WTC11 (cell line): ENCODE measurements around the gene BMP10. TPM values are rescaled to one million over a fixed set of nuclear protein-coding genes. Genes with fewer than 3 reads are reported as not detected.

Experiments used
- ATAC-seq: fragments of 200-7000 bp; cut with Tn5 transposase; 2 replicates; pipeline ENCODE4 v1.10.0; 2021; ENCODE audit warnings: mild to moderate bottlenecking, moderate library complexity
- CTCF ChIA-PET: fragments of 300-600 bp; sonication (Branson Sonifier 250); formaldehyde crosslinking; loops from one replicate; lab custom pipeline; 2021; ENCODE audit warnings: antibody characterized with exemption; lab: Charles Lee
- POLR2A ChIA-PET: fragments of 350-600 bp; sonication (Branson Sonifier 250); formaldehyde crosslinking; loops from one replicate; lab custom pipeline; 2021; ENCODE audit warnings: antibody characterized with exemption; lab: Charles Lee
- DNase-seq: peaks from one replicate; pipeline ENCODE4 v3.0.0; 2021; ENCODE audit warnings: low spot score
- H3K27ac Mint-ChIP-seq: 2 replicates; pipeline ENCODE4 v1.8.0; 2021; ENCODE audit warnings: mixed read lengths
- H3K27me3 Mint-ChIP-seq: 2 replicates; pipeline ENCODE4 v1.8.0; 2021; ENCODE audit warnings: low read depth, mild to moderate bottlenecking, moderate library complexity, mixed read lengths
- H3K36me3 Mint-ChIP-seq: 2 replicates; pipeline ENCODE4 v1.8.0; 2021; ENCODE audit warnings: mixed read lengths
- H3K4me1 Mint-ChIP-seq: 2 replicates; pipeline ENCODE4 v1.8.0; 2022; ENCODE audit warnings: mixed read lengths
- H3K4me3 Mint-ChIP-seq: 2 replicates; pipeline ENCODE4 v1.8.0; 2021; ENCODE audit warnings: mild to moderate bottlenecking, moderate library complexity, mixed read lengths
- H3K9me3 Mint-ChIP-seq: 2 replicates; pipeline ENCODE4 v1.8.0; 2021; ENCODE audit warnings: mixed read lengths
- CREM ChIP-seq: sonication (generic); formaldehyde crosslinking; IDR thresholded peaks from 2 replicates; pipeline ENCODE4 v1.8.1; 2022; ENCODE audit warnings: mild to moderate bottlenecking, missing genetic modification reagents, moderate library complexity
- ELF4 ChIP-seq: sonication (generic); formaldehyde crosslinking; IDR thresholded peaks from 2 replicates; pipeline ENCODE4 v1.8.1; 2022; ENCODE audit warnings: low read depth, mild to moderate bottlenecking, moderate library complexity, missing genetic modification reagents
- FOXK1 ChIP-seq: sonication (generic); formaldehyde crosslinking; IDR thresholded peaks from 2 replicates; pipeline ENCODE4 v1.8.0; 2022; ENCODE audit warnings: mild to moderate bottlenecking, moderate library complexity, missing genetic modification reagents
- GRHL2 ChIP-seq: fragments of 250-450 bp; sonication (Bioruptor Pico); IDR thresholded peaks from 2 replicates; pipeline ENCODE4 v1.8.0; 2022; ENCODE audit warnings: mild to moderate bottlenecking, moderate library complexity; ENCODE audit not compliant: insufficient replicate concordance, severe bottlenecking
- IRF2 ChIP-seq: sonication (generic); formaldehyde crosslinking; IDR thresholded peaks from 2 replicates; pipeline ENCODE4 v1.8.0; 2022; ENCODE audit warnings: low read depth, missing genetic modification reagents, borderline replicate concordance
- JUN ChIP-seq: sonication (generic); formaldehyde crosslinking; IDR thresholded peaks from 2 replicates; pipeline ENCODE4 v1.8.0; 2023; ENCODE audit warnings: mild to moderate bottlenecking, missing genetic modification reagents
- KAT7 ChIP-seq: sonication (generic); formaldehyde crosslinking; IDR thresholded peaks from 2 replicates; pipeline ENCODE4 v1.8.1; 2023; ENCODE audit warnings: missing genetic modification reagents, mild to moderate bottlenecking, borderline replicate concordance
- NR2C2 ChIP-seq: sonication (generic); formaldehyde crosslinking; IDR thresholded peaks from 2 replicates; pipeline ENCODE4 v1.8.0; 2022; ENCODE audit warnings: mild to moderate bottlenecking, missing genetic modification reagents
- RELA ChIP-seq: sonication (generic); formaldehyde crosslinking; IDR thresholded peaks from 2 replicates; pipeline ENCODE4 v1.8.1; 2022; ENCODE audit warnings: missing genetic modification reagents, mild to moderate bottlenecking, borderline replicate concordance
- TEAD1 ChIP-seq: sonication (generic); formaldehyde crosslinking; IDR thresholded peaks from 2 replicates; pipeline ENCODE4 v1.8.0; 2022; ENCODE audit warnings: mild to moderate bottlenecking, missing genetic modification reagents
- ZNF121 ChIP-seq: sonication (generic); formaldehyde crosslinking; IDR thresholded peaks from 2 replicates; pipeline ENCODE4 v1.8.0; 2023; ENCODE audit warnings: missing genetic modification reagents
- ZNF219 ChIP-seq: sonication (generic); formaldehyde crosslinking; IDR thresholded peaks from 2 replicates; pipeline ENCODE4 v1.8.0; 2023; ENCODE audit warnings: missing genetic modification reagents, mild to moderate bottlenecking, borderline replicate concordance
- ZNF281 ChIP-seq: sonication (generic); formaldehyde crosslinking; IDR thresholded peaks from 2 replicates; pipeline ENCODE4 v1.8.0; 2023; ENCODE audit warnings: mild to moderate bottlenecking, missing genetic modification reagents
- ZNF317 ChIP-seq: sonication (generic); formaldehyde crosslinking; IDR thresholded peaks from 2 replicates; pipeline ENCODE4 v1.8.1; 2023; ENCODE audit warnings: low read depth, mild to moderate bottlenecking, moderate library complexity, missing genetic modification reagents, borderline replicate concordance
- ZNF416 ChIP-seq: fragments of 250-450 bp; sonication (Bioruptor Pico); IDR thresholded peaks from 2 replicates; pipeline ENCODE4 v1.9.0; 2021; ENCODE audit warnings: mild to moderate bottlenecking, inconsistent platforms
- ZNF423 ChIP-seq: fragments of 250-450 bp; sonication (Bioruptor Pico); IDR thresholded peaks from 2 replicates; pipeline ENCODE4 v2.1.2; 2022; ENCODE audit warnings: mild to moderate bottlenecking, moderate library complexity
- total RNA-seq: library from RNA; stranded (reverse); gene quantifications from 3 replicates; pipeline ENCODE4 v1.2.3, GENCODE V29; 2021
- TF ChIP-seq, protein P1 (sequence below): sonication (generic); formaldehyde crosslinking; IDR thresholded peaks from 2 replicates; pipeline ENCODE4 v1.8.1; 2023; ENCODE audit warnings: mild to moderate bottlenecking, missing genetic modification reagents, moderate library complexity
- TF ChIP-seq, protein P2 (sequence below): fragments of 250-450 bp; sonication (Bioruptor Pico); IDR thresholded peaks from 2 replicates; pipeline ENCODE4 v1.9.0; 2021; ENCODE audit warnings: mild to moderate bottlenecking

The BMP10 gene
- total RNA-seq, 1 experiment from 2014 or later = not detected

GRCh38 chr2:68878753-68879152 is 7.6 kb upstream of the BMP10 start:
- no peak for DNase-seq
- H3K9me3 Mint-ChIP-seq = no peaks in the 10 kb centered on the region
- TF ChIP-seq JUN (CRISPR knock-in tag) = no peak
- TF ChIP-seq NR2C2 (CRISPR knock-in tag) = no peak
- no peak for TF ChIP-seq CREM (CRISPR knock-in tag)
- TF ChIP-seq ZNF423 (CRISPR knock-in tag) = no peak
- TF ChIP-seq ZNF281 = no peak
- no peak for TF ChIP-seq ZNF121
- no peak for TF ChIP-seq GRHL2
- no peak for TF ChIP-seq FOXK1 (CRISPR knock-in tag)
- no peak for TF ChIP-seq ZNF317 (CRISPR knock-in tag)
- TF ChIP-seq ELF4 = no peak
- no peak for TF ChIP-seq TEAD1
- TF ChIP-seq, protein P1, sequence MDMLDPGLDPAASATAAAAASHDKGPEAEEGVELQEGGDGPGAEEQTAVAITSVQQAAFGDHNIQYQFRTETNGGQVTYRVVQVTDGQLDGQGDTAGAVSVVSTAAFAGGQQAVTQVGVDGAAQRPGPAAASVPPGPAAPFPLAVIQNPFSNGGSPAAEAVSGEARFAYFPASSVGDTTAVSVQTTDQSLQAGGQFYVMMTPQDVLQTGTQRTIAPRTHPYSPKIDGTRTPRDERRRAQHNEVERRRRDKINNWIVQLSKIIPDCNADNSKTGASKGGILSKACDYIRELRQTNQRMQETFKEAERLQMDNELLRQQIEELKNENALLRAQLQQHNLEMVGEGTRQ = no peak
- no peak for TF ChIP-seq IRF2
- TF ChIP-seq KAT7 (CRISPR knock-in tag) = no peak
- TF ChIP-seq ZNF219 = no peak
- no peak for TF ChIP-seq RELA (CRISPR knock-in tag)
- no peak overlapping the region for H3K4me3 Mint-ChIP-seq
- no peaks in the 10 kb centered on the region for H3K4me1 Mint-ChIP-seq
- CTCF ChIA-PET = interaction anchor here (0.9 kb wide), 1 partner anchor 391 kb away, joined by 3 read pairs; no protein-coding TSS in a partner anchor
- no peak overlapping the region for H3K27ac Mint-ChIP-seq
- no peak for ATAC-seq
- H3K36me3 Mint-ChIP-seq = no peaks in the 10 kb centered on the region
- POLR2A ChIA-PET = no interaction called here
- H3K27me3 Mint-ChIP-seq = peaks cover 3% of the 10 kb centered on the region; the same call in 1 of the 2 replicates

GRCh38 chr2:68878071-68878711 is 7.0 kb upstream of the BMP10 start:
- ChIA-PET POLR2A (no interaction called here), CTCF (interaction anchor here (0.6 to 0.9 kb wide), 2 partner anchors 169 to 390 kb away, joined by 3 read pairs; no protein-coding TSS in a partner anchor)
- DNase-seq = no peak
- Mint-ChIP-seq H3K27ac (no peak overlapping the region), H3K36me3 (no peaks in the 10 kb centered on the region), H3K27me3 (peaks cover 3% of the 10 kb centered on the region; the same call in 1 of the 2 replicates), H3K4me3 (no peak overlapping the region), H3K9me3 (no peaks in the 10 kb centered on the region), H3K4me1 (no peaks in the 10 kb centered on the region)
- no peak for ATAC-seq
- TF ChIP-seq, protein P2, sequence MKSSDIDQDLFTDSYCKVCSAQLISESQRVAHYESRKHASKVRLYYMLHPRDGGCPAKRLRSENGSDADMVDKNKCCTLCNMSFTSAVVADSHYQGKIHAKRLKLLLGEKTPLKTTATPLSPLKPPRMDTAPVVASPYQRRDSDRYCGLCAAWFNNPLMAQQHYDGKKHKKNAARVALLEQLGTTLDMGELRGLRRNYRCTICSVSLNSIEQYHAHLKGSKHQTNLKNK (CRISPR knock-in tag) = no peak
- TF ChIP-seq ZNF416 (CRISPR knock-in tag) = no peak
- TF ChIP-seq CREM (CRISPR knock-in tag) = no peak
- TF ChIP-seq, protein P1 = no peak
